BLaER1 (cell line): Measurements from ENCODE around the gene ZNF419.

ENCODE experiments used
- H3K27ac ChIP-seq: shearing (Covaris generic); formaldehyde crosslinking; 2 replicates; pipeline ENCODE4 v1.8.1; 2022
- H3K27me3 ChIP-seq: shearing (Covaris generic); formaldehyde crosslinking; 2 replicates; pipeline ENCODE4 v1.8.1; 2022
- H3K36me3 ChIP-seq: shearing (Covaris generic); formaldehyde crosslinking; 2 replicates; pipeline ENCODE4 v1.8.1; 2022
- H3K4me1 ChIP-seq: shearing (Covaris generic); formaldehyde crosslinking; 2 replicates; pipeline ENCODE4 v1.8.1; 2022
- H3K4me2 ChIP-seq: shearing (Covaris generic); formaldehyde crosslinking; 2 replicates; pipeline ENCODE4 v1.8.1; 2022
- H3K4me3 ChIP-seq: shearing (Covaris generic); formaldehyde crosslinking; 2 replicates; pipeline ENCODE4 v1.8.1; 2022
- H3K9ac ChIP-seq: shearing (Covaris generic); formaldehyde crosslinking; 2 replicates; pipeline ENCODE4 v1.8.1; 2022
- H3K9me3 ChIP-seq: shearing (Covaris generic); formaldehyde crosslinking; 2 replicates; pipeline ENCODE4 v1.8.1; 2022
- H4K20me1 ChIP-seq: shearing (Covaris generic); formaldehyde crosslinking; 2 replicates; pipeline ENCODE4 v1.8.1; 2022
- Cebpa-rat ChIP-seq: shearing (Covaris generic); IDR thresholded peaks from 2 replicates; pipeline ENCODE4 v1.8.1; 2022

Gene ZNF419

GRCh38 chr19:57527136-57527881 lies 39.8 kb downstream of the ZNF419 start, which contains the start of gene ZNF549:
TSS of gene ZNF549 (plus strand) at chr19:57527356. CDS start at chr19:57527574, 218 bp downstream.
- Histone ChIP-seq H3K27me3 (no peaks in the 10 kb centered on the region), H3K9ac (peak within 1 kb of the TSS; percentile 87), H3K4me2 (peak within 1 kb of the TSS; percentile 95), H4K20me1 (0 out of 2 replicates have a peak, but pooled peaks cover 7% of the 10 kb centered on the region), H3K36me3 (peaks cover 25% of the 10 kb centered on the region), H3K27ac (peak within 1 kb of the TSS; percentile 86), H3K9me3 (peaks cover 28% of the 10 kb centered on the region), H3K4me1 (peaks cover 14% of the 10 kb centered on the region), H3K4me3 (peak within 1 kb of the TSS; percentile 92)
- TF ChIP-seq Cebpa-rat, result peak; percentile 42; the same call in 1 of the 2 replicates

- H3K27ac ChIP-seq, result no peak overlapping the region
- H3K9me3 ChIP-seq, result peaks cover 100% of the 10 kb centered on the region
- peak overlapping the region; percentile 31 for H3K4me3 ChIP-seq
- no peaks in the 10 kb centered on the region for H4K20me1 ChIP-seq
- no peak for TF ChIP-seq Cebpa-rat
- no peaks in the 10 kb centered on the region for H3K27me3 ChIP-seq
- H3K4me2 ChIP-seq, result no peak overlapping the region
- H3K9ac ChIP-seq, result no peak overlapping the region
- H3K36me3 ChIP-seq, result peaks cover 100% of the 10 kb centered on the region
- H3K4me1 ChIP-seq, result no peaks in the 10 kb centered on the region
Measured at GRCh38 chr19:57537953-57538547, 50.5 kb downstream of the ZNF419 start.
